IPS-15b (cell line): ENCODE data around the gene BLCAP.
"Not testable (repeated sequence)": the region's sequence is repeated elsewhere in the genome, so short reads cannot be mapped to it uniquely, and the experiment has no call there.

Experiments used
- H3K27me3 ChIP-seq: one replicate; pipeline ENCODE4 v1.6.1; 2013; ENCODE audit warnings: low read length; ENCODE audit not compliant: control insufficient read depth, insufficient read depth
- H3K36me3 ChIP-seq: one replicate; pipeline ENCODE4 v1.6.1; 2013; ENCODE audit warnings: low read length; ENCODE audit not compliant: control insufficient read depth, insufficient read depth
- H3K4me1 ChIP-seq: one replicate; pipeline ENCODE4 v1.6.1; 2013; ENCODE audit warnings: mild to moderate bottlenecking, low read length; ENCODE audit not compliant: control insufficient read depth, insufficient read depth
- H3K4me3 ChIP-seq: one replicate; pipeline ENCODE4 v1.5.1; 2013; ENCODE audit warnings: low read depth, low read length
- H3K9ac ChIP-seq: one replicate; pipeline ENCODE4 v1.6.1; 2013; ENCODE audit warnings: low read depth, mild to moderate bottlenecking, low read length
- H3K9me3 ChIP-seq: one replicate; pipeline ENCODE4 v1.6.1; 2013; ENCODE audit warnings: mild to moderate bottlenecking, low read length; ENCODE audit not compliant: control insufficient read depth, insufficient read depth

BLCAP gene

GRCh38 chr20:37551660-37552059, 24.0 kb upstream of the BLCAP start:
- H3K9me3 ChIP-seq, H3K9ac ChIP-seq, H3K27me3 ChIP-seq, H3K36me3 ChIP-seq, H3K4me3 ChIP-seq, H3K4me1 ChIP-seq: not testable (repeated sequence)

GRCh38 chr20:37550101-37550920, 22.6 kb upstream of the BLCAP start:
- not testable (repeated sequence) for H3K27me3 ChIP-seq, H3K4me3 ChIP-seq, H3K9me3 ChIP-seq, H3K4me1 ChIP-seq, H3K9ac ChIP-seq, H3K36me3 ChIP-seq

- Histone ChIP-seq H3K4me1 (no peaks in the 10 kb centered on the region), H3K4me3 (no peak overlapping the region), H3K36me3 (no peaks in the 10 kb centered on the region), H3K27me3 (no peaks in the 10 kb centered on the region), H3K9ac (no peak overlapping the region), H3K9me3 (no peaks in the 10 kb centered on the region)
Observed at GRCh38 chr20:37547912-37548311, 20.2 kb upstream of the BLCAP start.

- no peak overlapping the region for H3K9ac ChIP-seq
- H3K9me3 ChIP-seq, result no peaks in the 10 kb centered on the region
- H3K4me1 ChIP-seq, result no peaks in the 10 kb centered on the region
- H3K4me3 ChIP-seq, result no peak overlapping the region
- no peaks in the 10 kb centered on the region for H3K36me3 ChIP-seq
- H3K27me3 ChIP-seq, result no peaks in the 10 kb centered on the region
Observed at GRCh38 chr20:37545516-37545915, 17.8 kb upstream of the BLCAP start.

- Histone ChIP-seq H3K27me3 (no peaks in the 10 kb centered on the region), H3K9me3 (no peaks in the 10 kb centered on the region), H3K4me1 (no peaks in the 10 kb centered on the region)
Observed at GRCh38 chr20:37544386-37544785, 16.7 kb upstream of the BLCAP start.

GRCh38 chr20:37543828-37544227, 16.2 kb upstream of the BLCAP start:
- H3K4me3 ChIP-seq, result no peak overlapping the region
- no peaks in the 10 kb centered on the region for H3K27me3 ChIP-seq
- no peaks in the 10 kb centered on the region for H3K4me1 ChIP-seq
- no peaks in the 10 kb centered on the region for H3K36me3 ChIP-seq
- no peaks in the 10 kb centered on the region for H3K9me3 ChIP-seq
- no peak overlapping the region for H3K9ac ChIP-seq

More at GRCh38 chr20:37544386-37544785, 16.7 kb upstream of the BLCAP start:
- Histone ChIP-seq H3K9ac (no peak overlapping the region), H3K4me3 (no peak overlapping the region), H3K36me3 (no peaks in the 10 kb centered on the region)

GRCh38 chr20:37542281-37542680, 14.6 kb upstream of the BLCAP start:
- H3K9ac ChIP-seq, result no peak overlapping the region
- no peaks in the 10 kb centered on the region for H3K27me3 ChIP-seq
- H3K36me3 ChIP-seq, result no peaks in the 10 kb centered on the region
- H3K4me3 ChIP-seq, result no peak overlapping the region
- H3K9me3 ChIP-seq, result no peaks in the 10 kb centered on the region
- H3K4me1 ChIP-seq, result no peaks in the 10 kb centered on the region

- no peaks in the 10 kb centered on the region for H3K36me3 ChIP-seq
Observed at GRCh38 chr20:37541326-37541725, 13.7 kb upstream of the BLCAP start.

GRCh38 chr20:37540838-37541237, 13.2 kb upstream of the BLCAP start:
- H3K9me3 ChIP-seq, H3K4me1 ChIP-seq, H3K4me3 ChIP-seq, H3K36me3 ChIP-seq, H3K9ac ChIP-seq, H3K27me3 ChIP-seq: not testable (repeated sequence)

More at GRCh38 chr20:37541326-37541725, 13.7 kb upstream of the BLCAP start:
- Histone ChIP-seq H3K27me3 (no peaks in the 10 kb centered on the region), H3K4me3 (no peak overlapping the region), H3K9ac (no peak overlapping the region), H3K9me3 (no peaks in the 10 kb centered on the region), H3K4me1 (no peaks in the 10 kb centered on the region)

GRCh38 chr20:37540001-37540400, 12.3 kb upstream of the BLCAP start:
- no peaks in the 10 kb centered on the region for H3K4me1 ChIP-seq
- no peaks in the 10 kb centered on the region for H3K36me3 ChIP-seq
- no peak overlapping the region for H3K9ac ChIP-seq
- no peaks in the 10 kb centered on the region for H3K9me3 ChIP-seq
- H3K27me3 ChIP-seq, result no peaks in the 10 kb centered on the region
- H3K4me3 ChIP-seq, result no peak overlapping the region

- Histone ChIP-seq H3K4me3 (no peak overlapping the region), H3K36me3 (no peaks in the 10 kb centered on the region), H3K9ac (no peak overlapping the region), H3K27me3 (no peaks in the 10 kb centered on the region), H3K9me3 (no peaks in the 10 kb centered on the region), H3K4me1 (no peaks in the 10 kb centered on the region)
Observed at GRCh38 chr20:37539424-37539823, 11.7 kb upstream of the BLCAP start.

- Histone ChIP-seq H3K4me1 (no peaks in the 10 kb centered on the region), H3K27me3 (no peaks in the 10 kb centered on the region), H3K36me3 (no peaks in the 10 kb centered on the region), H3K9me3 (no peaks in the 10 kb centered on the region), H3K9ac (peak overlapping the region; percentile 37), H3K4me3 (no peak overlapping the region)
Observed at GRCh38 chr20:37538003-37538402, 10.3 kb upstream of the BLCAP start.
